Muscle layer of duodenum (tissue), 2 donors: ENCODE results near the gene AMBRA1.

Experiments
- H3K27ac ChIP-seq: one replicate; pipeline ENCODE4 v1.7.0; 2013; ENCODE audit warnings: mild to moderate bottlenecking, low read length
- H3K27me3 ChIP-seq: one replicate; pipeline ENCODE4 v1.7.0; 2013; ENCODE audit warnings: low read depth, mild to moderate bottlenecking, control low read depth, low read length
- H3K36me3 ChIP-seq, 2 donors: one replicate each; pipeline ENCODE4 v1.7.0; 2013; ENCODE audit warnings: low read length in 2 of 2, control low read depth in 1 of 2, mild to moderate bottlenecking in 1 of 2; ENCODE audit not compliant: insufficient read depth in 2 of 2, control insufficient read depth in 1 of 2
- H3K4me1 ChIP-seq, 2 donors: one replicate each; pipeline ENCODE4 v1.7.0; 2013; ENCODE audit warnings: low read length in 2 of 2, mild to moderate bottlenecking in 2 of 2, control low read depth in 1 of 2, moderate library complexity in 1 of 2; ENCODE audit not compliant: insufficient read depth in 2 of 2, control insufficient read depth in 1 of 2
- H3K4me3 ChIP-seq, 2 donors: one replicate each; pipeline ENCODE4 v1.7.0; 2013; ENCODE audit warnings: low read length in 2 of 2, low read depth in 1 of 2, mild to moderate bottlenecking in 1 of 2
- H3K9me3 ChIP-seq, 2 donors: one replicate each; pipeline ENCODE4 v1.7.0; 2013; ENCODE audit warnings: low read length in 2 of 2, control low read depth in 1 of 2, mild to moderate bottlenecking in 1 of 2; ENCODE audit not compliant: control insufficient read depth in 1 of 2
- donor health status: healthy.

Gene AMBRA1

GRCh38 chr11:46512261-46512881, 81.5 kb downstream of the AMBRA1 start:
- peaks cover 10 to 14% of the 10 kb centered on the region in 2 donors for H3K4me1 ChIP-seq
- no peaks in the 10 kb centered on the region for H3K9me3 ChIP-seq
- H3K36me3 ChIP-seq = peaks cover 13% of the 10 kb centered on the region in 2 donors
- H3K27me3 ChIP-seq = no peaks in the 10 kb centered on the region
- no peak overlapping the region for H3K27ac ChIP-seq
- H3K4me3 ChIP-seq = no peak overlapping the region

DNA sequence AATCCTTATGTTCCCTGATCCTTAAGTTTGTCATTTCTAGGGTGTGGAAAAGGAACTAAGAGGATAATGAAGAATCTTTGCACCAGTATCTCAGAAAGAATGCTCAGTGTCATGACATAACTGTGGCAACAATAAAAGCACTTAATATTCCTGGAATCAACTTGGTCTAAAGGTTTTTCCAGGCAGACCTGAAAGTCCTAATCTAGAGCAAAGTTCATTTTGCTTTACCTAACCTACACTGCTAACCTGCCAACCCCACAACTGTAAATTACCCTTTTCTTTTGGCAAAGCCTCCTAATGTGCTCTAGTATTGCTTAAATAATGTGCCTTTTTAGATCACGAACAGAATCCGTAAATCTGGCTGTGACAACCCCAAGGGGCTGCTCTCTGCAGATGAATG, 82.5 kb downstream of the AMBRA1 start:
- Histone ChIP-seq H3K27me3 (no peaks in the 10 kb centered on the region), H3K4me3 (no peak overlapping the region), H3K36me3 (peaks cover 13 to 16% of the 10 kb centered on the region in 2 donors), H3K27ac (peak overlapping the region; percentile 8), H3K9me3 (no peaks in the 10 kb centered on the region), H3K4me1 (peaks cover 10 to 14% of the 10 kb centered on the region in 2 donors)

DNA sequence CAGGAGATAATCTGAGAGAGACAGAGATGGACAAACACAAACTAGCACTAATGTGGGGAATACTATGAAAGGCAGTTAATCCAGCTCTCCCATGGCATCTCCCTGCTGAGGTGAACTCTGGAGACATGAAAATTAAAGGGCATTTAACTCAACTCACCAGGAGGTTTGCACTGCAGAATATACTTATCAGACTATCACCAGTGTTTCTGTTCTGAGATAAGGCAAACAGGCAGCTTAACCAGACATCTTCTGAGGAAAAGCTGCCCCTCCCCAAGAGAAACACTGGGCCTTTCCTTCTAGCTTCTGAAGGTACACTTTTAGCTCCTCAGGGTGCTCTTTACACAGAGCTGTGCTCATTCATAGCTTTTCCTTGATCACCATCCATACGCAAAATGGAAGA, 85.5 kb downstream of the AMBRA1 start:
- no peaks in the 10 kb centered on the region for H3K27me3 ChIP-seq
- peaks cover under 1 to 4% of the 10 kb centered on the region in 2 donors for H3K4me1 ChIP-seq
- no peaks in the 10 kb centered on the region for H3K9me3 ChIP-seq
- no peak overlapping the region for H3K27ac ChIP-seq
- no peak overlapping the region for H3K4me3 ChIP-seq
- peaks cover 33 to 36% of the 10 kb centered on the region in 2 donors for H3K36me3 ChIP-seq

DNA sequence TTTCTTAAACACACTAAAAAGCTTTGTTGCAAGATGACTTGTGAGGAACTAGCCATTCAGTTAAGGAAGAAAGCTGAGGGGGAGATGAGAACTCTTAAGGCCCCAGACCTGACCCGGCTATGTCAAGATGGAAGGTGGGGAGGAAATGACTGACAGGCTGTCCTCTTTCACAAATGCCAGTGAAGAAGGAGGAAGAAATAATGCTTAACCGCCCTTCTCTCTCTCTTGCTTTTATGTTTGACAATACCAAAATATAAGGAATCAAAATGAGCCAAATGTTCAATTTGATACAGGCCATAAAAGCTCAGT, 87.4 kb downstream of the AMBRA1 start:
- peaks cover 0 to 3% of the 10 kb centered on the region in 2 donors for H3K4me1 ChIP-seq
- no peak overlapping the region for H3K27ac ChIP-seq
- no peaks in the 10 kb centered on the region for H3K9me3 ChIP-seq
- H3K36me3 ChIP-seq = peaks cover 30 to 36% of the 10 kb centered on the region in 2 donors
- no peaks in the 10 kb centered on the region for H3K27me3 ChIP-seq
- no peak overlapping the region for H3K4me3 ChIP-seq

DNA sequence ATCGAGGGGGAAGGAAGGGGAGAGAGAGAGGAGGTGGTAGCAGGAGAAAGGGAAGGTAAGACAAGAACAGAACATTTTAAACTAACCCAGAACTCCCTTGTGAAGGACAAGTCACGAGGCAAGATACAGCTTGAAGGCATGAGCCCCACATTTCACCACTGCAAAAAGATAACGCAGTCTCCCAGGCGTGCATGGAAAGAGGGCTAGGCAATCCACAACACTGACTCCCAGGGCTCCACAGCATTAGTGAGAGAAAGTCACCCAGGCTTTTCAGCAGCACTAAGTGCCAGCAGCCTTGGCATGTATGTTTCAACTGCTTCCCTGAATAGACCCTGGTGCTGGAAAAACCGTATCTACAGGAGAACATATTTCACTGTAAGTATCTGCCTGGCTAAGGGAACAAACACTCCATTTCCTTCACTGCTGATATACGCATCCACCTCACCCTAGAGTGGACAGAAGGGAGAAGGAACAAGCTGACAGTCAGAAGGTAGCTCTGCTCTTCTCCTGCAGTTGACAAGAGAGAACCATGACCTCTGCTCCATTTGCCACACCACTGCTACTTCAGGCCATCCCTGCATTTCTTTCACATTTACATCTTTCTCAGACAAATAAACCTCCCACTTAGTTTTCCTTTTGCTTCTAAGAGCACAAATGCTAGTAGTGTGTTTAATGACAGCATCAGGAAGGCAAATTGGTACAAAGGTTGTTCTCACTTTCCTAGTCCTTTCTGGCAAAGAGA, 87.9 kb downstream of the AMBRA1 start:
- Histone ChIP-seq H3K9me3 (no peaks in the 10 kb centered on the region), H3K36me3 (peaks cover 29 to 33% of the 10 kb centered on the region in 2 donors), H3K27me3 (no peaks in the 10 kb centered on the region), H3K27ac (no peak overlapping the region), H3K4me1 (peaks cover 0 to 3% of the 10 kb centered on the region in 2 donors), H3K4me3 (no peak overlapping the region)

DNA sequence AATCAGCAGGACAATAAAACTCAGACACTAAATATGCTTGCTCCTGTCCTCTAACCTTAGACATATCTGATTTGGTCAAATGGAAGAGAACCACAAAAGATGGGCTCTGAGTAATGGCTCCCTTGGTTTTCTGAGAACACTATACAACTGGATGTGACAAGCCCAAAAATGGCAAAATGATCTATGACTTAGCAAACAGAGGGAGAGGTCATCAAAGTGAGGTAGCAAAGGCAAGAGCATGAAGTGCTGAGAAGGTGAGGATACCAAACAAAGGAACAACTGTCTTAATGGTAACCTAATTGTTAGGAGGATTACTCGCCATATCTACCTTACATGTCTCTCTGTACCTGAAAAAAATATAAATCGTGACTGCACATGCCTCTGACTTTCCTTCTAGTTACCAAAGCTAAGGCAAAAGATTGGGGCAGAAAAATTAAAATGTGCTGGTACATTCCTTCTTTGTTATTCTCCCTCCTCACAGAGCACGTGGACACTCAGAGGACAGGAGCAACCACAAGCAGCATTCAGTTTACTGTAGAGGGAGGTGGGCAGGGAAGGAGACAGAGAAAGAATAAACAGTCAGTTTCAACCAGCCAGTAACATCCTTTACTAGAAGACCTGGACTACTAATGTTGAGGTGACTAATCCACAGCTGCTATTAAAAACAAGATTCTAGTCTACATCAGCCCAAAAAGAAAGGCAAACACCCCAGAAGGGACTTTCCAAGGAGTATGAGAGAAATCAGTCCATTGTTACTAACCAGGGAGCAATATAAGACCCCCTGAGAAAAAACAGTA, 88.8 kb downstream of the AMBRA1 start:
- Histone ChIP-seq H3K27ac (no peak overlapping the region), H3K27me3 (no peaks in the 10 kb centered on the region), H3K36me3 (peaks cover 29 to 33% of the 10 kb centered on the region in 2 donors), H3K9me3 (no peaks in the 10 kb centered on the region), H3K4me1 (peaks cover 0 to 3% of the 10 kb centered on the region in 2 donors), H3K4me3 (no peak overlapping the region)

DNA sequence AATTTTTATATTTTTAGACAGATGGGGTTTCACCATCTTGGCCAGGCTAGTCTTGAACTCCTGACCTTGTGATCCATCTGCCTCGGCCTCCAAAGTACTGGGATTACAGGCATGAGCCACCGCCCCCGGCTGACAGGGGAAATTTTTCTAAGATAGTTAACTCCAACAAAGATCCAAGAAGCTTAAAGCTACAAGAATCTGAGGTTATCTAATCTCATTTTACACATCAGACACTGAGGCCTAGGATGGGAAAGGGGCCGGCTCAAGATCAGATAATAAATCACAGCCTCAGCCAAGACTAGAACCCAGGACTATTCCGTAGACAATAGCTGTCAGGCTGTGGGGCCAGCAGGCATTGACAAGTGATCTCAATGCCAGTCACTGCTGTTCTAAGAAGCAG, 94.0 kb downstream of the AMBRA1 start:
- no peak overlapping the region for H3K4me3 ChIP-seq
- no peak overlapping the region for H3K27ac ChIP-seq
- H3K9me3 ChIP-seq = no peaks in the 10 kb centered on the region
- H3K4me1 ChIP-seq = peaks cover 0 to 17% of the 10 kb centered on the region in 2 donors
- peaks cover 10 to 12% of the 10 kb centered on the region in 2 donors for H3K36me3 ChIP-seq
- H3K27me3 ChIP-seq = no peaks in the 10 kb centered on the region

GRCh38 chr11:46498968-46499367, 94.9 kb downstream of the AMBRA1 start:
- H3K27ac ChIP-seq = no peak overlapping the region
- no peak overlapping the region for H3K4me3 ChIP-seq
- peaks cover 2 to 8% of the 10 kb centered on the region in 2 donors for H3K36me3 ChIP-seq
- H3K4me1 ChIP-seq = peaks cover 0 to 17% of the 10 kb centered on the region in 2 donors
- H3K9me3 ChIP-seq = no peaks in the 10 kb centered on the region
- H3K27me3 ChIP-seq = no peaks in the 10 kb centered on the region

GRCh38 chr11:46498179-46498578, 95.6 kb downstream of the AMBRA1 start:
- Histone ChIP-seq H3K36me3 (peaks cover 5 to 10% of the 10 kb centered on the region in 2 donors), H3K4me1 (peaks cover 0 to 17% of the 10 kb centered on the region in 2 donors), H3K27ac (no peak overlapping the region), H3K9me3 (no peaks in the 10 kb centered on the region), H3K27me3 (no peaks in the 10 kb centered on the region), H3K4me3 (no peak overlapping the region)

DNA sequence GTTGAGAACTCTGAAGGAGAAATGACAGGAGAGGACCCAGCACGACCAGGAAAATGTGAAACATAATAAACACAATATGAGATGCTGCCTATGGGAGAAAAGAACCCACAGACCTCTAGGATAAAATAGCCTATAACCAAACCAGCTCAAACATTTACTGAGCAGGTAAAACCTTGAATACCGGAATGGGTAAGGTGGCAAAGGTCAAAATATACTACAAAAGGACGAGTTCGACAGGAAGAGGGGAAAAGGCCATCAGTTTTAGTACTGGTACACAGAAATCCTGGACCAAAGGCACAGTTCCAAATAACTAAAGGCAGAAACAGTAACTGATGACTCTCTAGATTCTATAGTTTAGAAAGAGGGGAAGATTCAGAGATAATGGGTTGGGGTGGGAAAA, 96.3 kb downstream of the AMBRA1 start:
- no peak overlapping the region for H3K27ac ChIP-seq
- H3K9me3 ChIP-seq = no peaks in the 10 kb centered on the region
- no peaks in the 10 kb centered on the region for H3K27me3 ChIP-seq
- H3K36me3 ChIP-seq = peaks cover 5 to 13% of the 10 kb centered on the region in 2 donors
- H3K4me3 ChIP-seq = no peak overlapping the region
- peaks cover 0 to 17% of the 10 kb centered on the region in 2 donors for H3K4me1 ChIP-seq

DNA sequence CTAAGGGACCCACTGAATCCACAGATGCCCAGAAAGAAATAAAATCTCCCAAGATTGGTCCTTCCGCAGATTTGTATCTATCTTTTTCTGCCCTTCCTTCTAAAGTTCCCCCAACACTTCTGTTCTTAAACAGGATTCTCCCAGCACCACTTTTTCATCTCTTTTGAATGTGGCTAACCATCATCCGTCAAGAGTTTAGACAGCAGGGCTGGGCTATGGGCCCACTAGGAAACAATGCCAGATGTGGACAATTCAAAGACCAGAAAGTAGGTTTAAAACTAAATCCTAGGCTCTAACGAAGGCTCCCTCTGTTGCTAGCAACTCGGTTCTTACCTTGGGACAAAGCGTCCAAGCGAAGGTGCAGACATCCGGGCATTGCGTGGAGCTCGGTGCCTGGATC, 100.0 kb downstream of the AMBRA1 start:
- H3K27ac ChIP-seq = no peak overlapping the region
- no peaks in the 10 kb centered on the region for H3K27me3 ChIP-seq
- H3K4me1 ChIP-seq = peaks cover 0 to 30% of the 10 kb centered on the region in 2 donors
- no peak overlapping the region for H3K4me3 ChIP-seq
- H3K9me3 ChIP-seq = no peaks in the 10 kb centered on the region
- H3K36me3 ChIP-seq = peaks cover 10 to 27% of the 10 kb centered on the region in 2 donors
